HG03378 (cell line): Measurements from ENCODE around the gene ZNF260.
"Not testable (repeated sequence)": the region's sequence is repeated elsewhere in the genome, so short reads cannot be mapped to it uniquely, and the experiment has no call there.

Experiments
- ATAC-seq: cut with Tn5 transposase; IDR thresholded peaks from one replicate; pipeline ENCODE4 v1.9.1; 2021; ENCODE audit warnings: mild to moderate bottlenecking, moderate library complexity; ENCODE audit not compliant: unreplicated experiment

The ZNF260 gene

GRCh38 chr19:36490846-36491245 lies 37.2 kb downstream of the ZNF260 start:
- ATAC-seq = not testable (repeated sequence)

- peak; percentile 30 for ATAC-seq
These were observed 38.1 kb downstream of the ZNF260 start for GRCh38 chr19:36489920-36490415.

GRCh38 chr19:36489118-36489919 lies 38.8 kb downstream of the ZNF260 start, which contains the start of gene ZNF566:
TSS of gene ZNF566 (minus strand) at chr19:36489561. CDS start at chr19:36476557, 13,004 bp downstream.
- peak; percentile 73 for ATAC-seq

- peak; percentile 21 for ATAC-seq
These were observed 39.3 kb downstream of the ZNF260 start for GRCh38 chr19:36488846-36489117.

GRCh38 chr19:36488118-36488845 lies 39.8 kb downstream of the ZNF260 start:
- no peak for ATAC-seq

- no peak for ATAC-seq
These were observed 44.4 kb downstream of the ZNF260 start for GRCh38 chr19:36483653-36484052.

GRCh38 chr19:36482876-36483275 lies 45.2 kb downstream of the ZNF260 start:
- ATAC-seq = no peak
